Effector CD4-positive, alpha-beta T cell (primary cell): ENCODE data around the gene SYT14.

ENCODE experiments used
- DNase-seq: peaks from one replicate; pipeline ENCODE4 v3.0.0-alpha.2; 2020

The SYT14 gene

GRCh38 chr1:210214573-210215409 lies 276.8 kb downstream of the SYT14 start:
- no peak for DNase-seq

GRCh38 chr1:210217482-210217881 lies 279.5 kb downstream of the SYT14 start:
- DNase-seq = no peak

- no peak for DNase-seq
Observed at GRCh38 chr1:210218047-210218446, 280.0 kb downstream of the SYT14 start.
